Choroid plexus epithelial cell (primary cell): Measurements from ENCODE around the gene POU3F1.

Experiments used
- DNase-seq: peaks from one replicate; pipeline ENCODE4 v3.0.0-alpha.2; 2010; ENCODE audit warnings: low read depth
- H3K4me3 ChIP-seq: 2 replicates; pipeline ENCODE4 v1.5.1; 2011; ENCODE audit warnings: low read depth, mild to moderate bottlenecking, control low read depth, low read length, moderate library complexity
- TF ChIP-seq, protein P1 (sequence below): conservative IDR thresholded peaks from 2 replicates; pipeline ENCODE4 v1.5.1; 2011; ENCODE audit warnings: low read depth, mild to moderate bottlenecking, control low read depth, inconsistent platforms, low read length, moderate library complexity

POU3F1 gene

DNA sequence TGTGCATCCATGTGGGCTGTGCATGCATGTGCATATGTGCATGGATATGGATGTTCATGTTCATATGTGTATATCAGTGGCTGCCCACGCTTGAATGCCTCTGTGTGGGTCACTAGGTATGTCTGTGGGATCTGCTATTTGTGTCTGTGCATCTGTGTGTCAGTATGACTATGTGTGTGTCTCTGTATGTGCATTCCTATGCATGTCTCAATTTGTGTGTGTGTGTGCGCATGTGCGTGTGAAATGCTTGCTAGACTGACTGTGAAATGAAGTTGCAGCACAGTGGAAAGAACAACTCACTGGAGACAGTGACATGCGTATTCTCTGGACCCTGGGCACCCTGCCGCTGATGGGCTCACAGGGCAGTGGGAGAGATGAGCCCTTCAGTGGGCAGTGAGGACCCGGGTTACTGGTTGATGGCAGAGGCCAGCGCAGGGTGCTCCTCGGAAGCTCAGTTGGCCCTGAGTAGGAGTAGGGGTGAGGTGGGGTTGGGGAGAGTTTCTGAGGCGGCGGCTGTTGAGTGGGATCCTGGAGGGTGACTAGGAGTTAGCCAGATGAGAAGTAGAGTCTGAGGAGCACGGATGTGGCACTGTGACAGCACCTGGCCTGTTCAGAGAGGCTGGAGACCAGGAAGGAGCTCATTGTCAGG lies 43.2 kb upstream of the POU3F1 start:
- TF ChIP-seq, protein P1, sequence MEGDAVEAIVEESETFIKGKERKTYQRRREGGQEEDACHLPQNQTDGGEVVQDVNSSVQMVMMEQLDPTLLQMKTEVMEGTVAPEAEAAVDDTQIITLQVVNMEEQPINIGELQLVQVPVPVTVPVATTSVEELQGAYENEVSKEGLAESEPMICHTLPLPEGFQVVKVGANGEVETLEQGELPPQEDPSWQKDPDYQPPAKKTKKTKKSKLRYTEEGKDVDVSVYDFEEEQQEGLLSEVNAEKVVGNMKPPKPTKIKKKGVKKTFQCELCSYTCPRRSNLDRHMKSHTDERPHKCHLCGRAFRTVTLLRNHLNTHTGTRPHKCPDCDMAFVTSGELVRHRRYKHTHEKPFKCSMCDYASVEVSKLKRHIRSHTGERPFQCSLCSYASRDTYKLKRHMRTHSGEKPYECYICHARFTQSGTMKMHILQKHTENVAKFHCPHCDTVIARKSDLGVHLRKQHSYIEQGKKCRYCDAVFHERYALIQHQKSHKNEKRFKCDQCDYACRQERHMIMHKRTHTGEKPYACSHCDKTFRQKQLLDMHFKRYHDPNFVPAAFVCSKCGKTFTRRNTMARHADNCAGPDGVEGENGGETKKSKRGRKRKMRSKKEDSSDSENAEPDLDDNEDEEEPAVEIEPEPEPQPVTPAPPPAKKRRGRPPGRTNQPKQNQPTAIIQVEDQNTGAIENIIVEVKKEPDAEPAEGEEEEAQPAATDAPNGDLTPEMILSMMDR, result no peak
- DNase-seq, result no peak
- no peak overlapping the region for H3K4me3 ChIP-seq

DNA sequence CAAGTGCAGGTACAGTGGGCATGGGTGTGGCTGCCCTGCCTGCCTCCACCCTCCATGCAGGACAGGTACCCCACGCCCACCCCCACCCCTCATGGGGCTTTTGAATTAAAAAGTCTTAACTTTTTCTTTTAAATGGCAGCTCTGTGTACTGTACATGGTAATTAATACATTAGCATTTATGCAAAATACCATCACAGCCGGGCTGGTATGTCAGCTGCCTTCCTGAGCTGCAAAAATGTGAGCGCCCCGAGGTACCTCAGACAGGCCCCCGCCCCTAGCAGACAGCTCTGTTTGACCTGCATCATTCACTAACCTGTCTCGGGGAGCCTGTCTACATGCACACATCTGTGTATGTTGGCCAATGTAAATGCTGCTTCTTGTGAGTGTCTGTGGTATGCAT lies 42.2 kb upstream of the POU3F1 start:
- H3K4me3 ChIP-seq, result no peak overlapping the region
- TF ChIP-seq, protein P1, result no peak
- DNase-seq, result no peak

DNA sequence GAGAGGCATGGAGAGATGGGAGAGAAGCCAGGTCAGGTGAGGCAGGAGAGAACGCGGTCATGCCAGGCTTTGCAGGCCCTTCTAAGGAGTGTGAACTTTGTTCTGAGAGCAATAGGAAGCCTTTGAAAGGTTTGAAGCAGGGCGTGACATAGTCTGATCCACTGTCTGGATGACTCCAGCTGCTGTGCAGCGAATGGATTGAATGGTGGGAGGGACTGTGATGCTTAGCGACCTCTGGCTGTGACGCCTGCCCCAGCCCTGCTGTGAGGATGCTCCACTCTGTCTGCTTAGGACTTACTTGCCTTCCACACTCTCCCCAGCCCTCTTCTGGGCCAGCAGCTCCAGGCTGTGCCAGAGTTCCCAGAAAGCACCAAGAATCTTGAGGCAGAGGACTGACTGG lies 41.8 kb upstream of the POU3F1 start:
- H3K4me3 ChIP-seq, result no peak overlapping the region
- DNase-seq, result no peak
- TF ChIP-seq, protein P1, result no peak

DNA sequence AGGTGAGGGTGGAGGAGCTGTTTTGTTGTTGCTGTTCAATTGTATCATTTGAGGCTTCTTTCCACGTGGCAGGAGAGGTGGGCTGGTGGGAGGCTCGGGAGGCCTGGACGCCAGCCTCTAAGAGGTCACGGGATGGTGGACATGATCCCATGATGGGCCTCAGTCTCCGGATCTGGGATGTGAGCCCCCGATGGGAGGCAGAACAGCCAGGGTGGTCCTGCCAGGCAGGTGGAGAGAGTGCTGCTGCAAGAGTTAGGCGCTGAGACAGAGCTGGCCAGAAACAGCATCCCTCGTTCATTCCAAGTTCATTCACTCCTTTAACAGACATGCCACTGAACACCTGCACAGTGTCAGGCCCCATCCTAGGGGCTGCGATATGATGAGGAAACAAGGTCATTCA lies 41.1 kb upstream of the POU3F1 start:
- TF ChIP-seq, protein P1, result no peak
- DNase-seq, result no peak
- no peak overlapping the region for H3K4me3 ChIP-seq

DNA sequence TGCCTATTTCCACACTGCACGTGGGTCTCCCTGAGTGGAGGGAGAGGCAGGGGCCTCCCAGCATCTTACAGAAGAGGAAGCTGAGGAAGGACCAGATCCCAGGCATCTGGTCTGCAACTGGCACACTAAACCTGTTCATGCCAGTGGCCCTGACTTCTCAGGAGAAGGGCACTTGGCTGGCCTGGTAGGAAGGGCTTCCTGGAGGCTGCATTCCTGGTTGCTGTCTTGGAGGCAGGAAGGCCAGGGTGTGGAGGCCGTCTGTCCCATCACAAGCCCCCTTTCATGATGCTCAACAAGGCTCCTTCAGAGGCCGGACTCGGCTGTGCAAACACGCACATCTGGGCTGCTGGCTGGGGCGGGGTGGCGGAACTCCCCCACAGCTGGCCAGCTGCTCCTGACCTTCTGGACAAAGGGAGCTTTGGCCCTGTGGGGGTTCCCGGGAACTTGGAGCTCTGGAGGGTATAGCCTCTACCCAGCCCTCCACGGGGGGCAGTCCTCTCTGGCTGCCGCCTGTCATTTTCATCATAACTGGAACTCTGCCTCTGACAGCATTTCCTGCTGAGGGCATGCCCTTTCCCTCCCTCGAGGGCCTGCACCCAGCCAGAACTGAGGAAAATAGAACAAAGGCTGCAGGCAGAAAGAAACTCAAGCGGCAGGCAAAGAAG lies 39.2 kb upstream of the POU3F1 start:
- TF ChIP-seq, protein P1, result no peak
- no peak overlapping the region for H3K4me3 ChIP-seq
- peak; percentile 19 for DNase-seq

DNA sequence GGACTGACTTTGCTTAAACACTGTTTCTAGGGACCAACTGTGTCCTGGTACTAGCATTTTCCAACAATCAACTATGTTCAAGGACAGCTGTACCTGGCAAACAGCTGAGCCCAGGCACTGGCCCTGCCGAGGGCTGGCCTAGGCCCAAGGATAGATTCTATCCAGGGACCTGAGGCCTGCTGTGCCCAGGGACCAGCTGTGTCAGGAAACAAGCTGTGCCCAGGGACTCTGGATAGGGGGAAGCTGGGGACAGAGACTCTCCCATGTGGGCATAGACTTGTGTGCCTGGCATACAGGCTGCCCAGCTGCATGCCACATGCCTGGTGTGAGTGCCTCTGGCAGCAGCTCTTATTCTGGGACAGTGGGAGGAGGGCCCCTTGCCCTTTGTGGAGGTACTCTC lies 38.1 kb upstream of the POU3F1 start:
- DNase-seq, result no peak
- no peak overlapping the region for H3K4me3 ChIP-seq
- TF ChIP-seq, protein P1, result no peak

DNA sequence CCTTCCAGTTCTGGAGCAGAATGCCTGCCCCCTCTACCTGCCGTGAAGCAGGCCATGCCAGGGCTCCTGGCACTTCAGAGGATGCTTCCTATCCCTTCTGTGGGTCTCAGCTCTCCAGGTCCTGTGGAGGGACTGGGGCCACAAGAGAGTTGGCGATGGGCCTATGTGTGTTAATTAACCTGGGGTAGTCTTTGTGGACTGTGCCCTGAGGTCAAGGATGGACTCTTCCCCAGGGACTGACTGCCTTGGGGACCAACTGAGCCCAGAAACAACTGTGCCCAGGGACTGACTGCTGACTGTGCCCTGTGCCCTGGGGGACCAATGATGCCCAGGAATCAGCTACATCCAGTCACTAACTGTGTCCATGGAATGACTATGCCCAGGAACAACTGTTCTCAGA lies 37.5 kb upstream of the POU3F1 start:
- H3K4me3 ChIP-seq, result no peak overlapping the region
- TF ChIP-seq, protein P1, result no peak
- DNase-seq, result no peak
